MM.1S (cell line): ENCODE data around the gene FEZ2.

Experiments
- DNase-seq: peaks from one replicate; pipeline ENCODE4 v3.0.0-alpha.2; 2015
- H2AFZ ChIP-seq: fragments of 300-600 bp; sonication (generic); 2 replicates; pipeline ENCODE4 v1.6.0; 2016; ENCODE audit warnings: antibody characterized with exemption, low read length
- H3F3A ChIP-seq: fragments of 300-600 bp; sonication (generic); 2 replicates; pipeline ENCODE4 v1.6.1; 2016; ENCODE audit warnings: mild to moderate bottlenecking, antibody characterized with exemption, low read length, moderate library complexity, mixed read lengths; ENCODE audit not compliant: insufficient read depth
- H3K27ac ChIP-seq: fragments of 300-600 bp; sonication (generic); 2 replicates; pipeline ENCODE4 v1.5.1; 2016; ENCODE audit warnings: mild to moderate bottlenecking, low read length
- H3K27me3 ChIP-seq: fragments of 300-600 bp; sonication (generic); replicated peaks from 2 replicates; pipeline ENCODE4 v1.6.0; 2016; ENCODE audit warnings: low read length; ENCODE audit not compliant: insufficient read depth
- H3K36me3 ChIP-seq: fragments of 300-600 bp; sonication (generic); replicated peaks from 2 replicates; pipeline ENCODE4 v1.6.1; 2016; ENCODE audit warnings: mild to moderate bottlenecking, low read length, mixed read lengths; ENCODE audit not compliant: insufficient read depth
- H3K4me1 ChIP-seq: fragments of 300-600 bp; sonication (generic); 2 replicates; pipeline ENCODE4 v1.6.1; 2016; ENCODE audit warnings: low read length, mixed read lengths
- H3K4me2 ChIP-seq: fragments of 300-600 bp; sonication (generic); 2 replicates; pipeline ENCODE4 v1.6.0; 2016; ENCODE audit warnings: low read depth, low read length
- H3K4me3 ChIP-seq: fragments of 300-600 bp; sonication (generic); 2 replicates; pipeline ENCODE4 v1.5.1; 2016; ENCODE audit warnings: low read length, mixed read lengths
- H3K79me2 ChIP-seq: fragments of 300-600 bp; sonication (generic); 2 replicates; pipeline ENCODE4 v1.6.1; 2016; ENCODE audit warnings: mixed run types, low read length, mixed read lengths
- H3K9ac ChIP-seq: fragments of 300-600 bp; sonication (generic); 2 replicates; pipeline ENCODE4 v1.6.1; 2016; ENCODE audit warnings: low read length, mixed read lengths
- H3K9me2 ChIP-seq: fragments of 300-600 bp; sonication (generic); replicated peaks from 2 replicates; pipeline ENCODE4 v1.6.1; 2016; ENCODE audit warnings: mild to moderate bottlenecking, low read length, mixed read lengths; ENCODE audit not compliant: insufficient read depth
- H3K9me3 ChIP-seq: fragments of 300-600 bp; sonication (generic); replicated peaks from 2 replicates; pipeline ENCODE4 v1.6.1; 2016; ENCODE audit warnings: mild to moderate bottlenecking, low read length, mixed read lengths; ENCODE audit not compliant: insufficient read depth
- H4K20me1 ChIP-seq: fragments of 300-600 bp; sonication (generic); 2 replicates; pipeline ENCODE4 v1.6.1; 2016; ENCODE audit warnings: mild to moderate bottlenecking, low read length, moderate library complexity, mixed read lengths; ENCODE audit not compliant: insufficient read depth
- CTCF ChIP-seq: fragments of 300-600 bp; sonication (generic); IDR thresholded peaks from 2 replicates; pipeline ENCODE4 v1.5.1; 2016; ENCODE audit warnings: antibody characterized with exemption, low read length, mixed read lengths
- EZH2 ChIP-seq: fragments of 300-600 bp; sonication (generic); optimal IDR thresholded peaks from 2 replicates; pipeline ENCODE3; 2017; ENCODE audit warnings: low read depth, mild to moderate bottlenecking, antibody characterized with exemption, low read length, mixed read lengths
- EZH2phosphoT487 ChIP-seq: fragments of 300-600 bp; sonication (generic); IDR thresholded peaks from 2 replicates; pipeline ENCODE4 v1.6.1; 2018; ENCODE audit warnings: antibody characterized with exemption, low read length

The FEZ2 gene

GRCh38 chr2:36568516-36569246 lies 29.3 kb downstream of the FEZ2 start:
- Histone ChIP-seq H3K79me2 (no peaks in the 10 kb centered on the region), H3K4me3 (no peak overlapping the region), H2AFZ (no peak overlapping the region), H3K9me2 (no peaks in the 10 kb centered on the region), H3K4me2 (no peak overlapping the region), H3K27me3 (no peaks in the 10 kb centered on the region), H3K9ac (no peak overlapping the region), H3K9me3 (no peaks in the 10 kb centered on the region), H3K27ac (no peak overlapping the region), H3F3A (no peaks in the 10 kb centered on the region), H3K36me3 (no peaks in the 10 kb centered on the region), H4K20me1 (no peaks in the 10 kb centered on the region), H3K4me1 (no peaks in the 10 kb centered on the region)
- TF ChIP-seq EZH2phosphoT487, result no peak
- TF ChIP-seq EZH2, result no peak
- no peak for TF ChIP-seq CTCF
- DNase-seq, result no peak

- H2AFZ ChIP-seq, result no peak overlapping the region
- H3K9me2 ChIP-seq, result no peaks in the 10 kb centered on the region
- H3K27ac ChIP-seq, result no peak overlapping the region
- H3K4me3 ChIP-seq, result no peak overlapping the region
- H4K20me1 ChIP-seq, result no peaks in the 10 kb centered on the region
- H3K4me2 ChIP-seq, result no peak overlapping the region
- no peaks in the 10 kb centered on the region for H3K27me3 ChIP-seq
- no peaks in the 10 kb centered on the region for H3K79me2 ChIP-seq
- TF ChIP-seq CTCF (no peak), EZH2 (no peak), EZH2phosphoT487 (no peak)
- no peak for DNase-seq
- H3K4me1 ChIP-seq, result peaks cover 7% of the 10 kb centered on the region; the same call in 1 of the 2 replicates
- no peaks in the 10 kb centered on the region for H3K9me3 ChIP-seq
- H3F3A ChIP-seq, result peaks cover 5% of the 10 kb centered on the region; the same call in 1 of the 2 replicates
- no peak overlapping the region for H3K9ac ChIP-seq
- no peaks in the 10 kb centered on the region for H3K36me3 ChIP-seq
Observed at GRCh38 chr2:36567711-36568408, 30.1 kb downstream of the FEZ2 start.

- DNase-seq, result no peak
- TF ChIP-seq CTCF (no peak), EZH2 (no peak), EZH2phosphoT487 (no peak)
- H3F3A ChIP-seq, result peaks cover 5% of the 10 kb centered on the region; the same call in 1 of the 2 replicates
- no peaks in the 10 kb centered on the region for H3K36me3 ChIP-seq
- no peaks in the 10 kb centered on the region for H3K9me3 ChIP-seq
- H3K27ac ChIP-seq, result no peak overlapping the region
- no peak overlapping the region for H3K4me2 ChIP-seq
- H4K20me1 ChIP-seq, result no peaks in the 10 kb centered on the region
- no peak overlapping the region for H3K9ac ChIP-seq
- no peak overlapping the region for H2AFZ ChIP-seq
- peaks cover 8% of the 10 kb centered on the region; the same call in 1 of the 2 replicates for H3K4me1 ChIP-seq
- H3K79me2 ChIP-seq, result no peaks in the 10 kb centered on the region
- no peaks in the 10 kb centered on the region for H3K9me2 ChIP-seq
- no peaks in the 10 kb centered on the region for H3K27me3 ChIP-seq
- no peak overlapping the region for H3K4me3 ChIP-seq
Observed at GRCh38 chr2:36566887-36567286, 31.1 kb downstream of the FEZ2 start.
